ENCODE data around the gene TAS2R4.
"Not testable (repeated sequence)": the region's sequence is repeated elsewhere in the genome, so short reads cannot be mapped to it uniquely, and the experiment has no call there.

- not testable (repeated sequence) for TF ChIP-seq RNF2 (IDR thresholded peaks at IDR 0.05; ENCODE audit: borderline replicate concordance, low read depth, low read length, missing control alignments, poor library complexity, severe bottlenecking); EP300 (IDR thresholded peaks at IDR 0.05; ENCODE audit: borderline replicate concordance in 1 of 2, low read depth in 2 of 2, low read length in 2 of 2); SRF (IDR thresholded peaks at IDR 0.05; ENCODE audit: low read depth, low read length); CTCF (IDR thresholded peaks at IDR 0.05; ENCODE audit: control extremely low read depth in 1 of 3, insufficient read depth in 1 of 3, low read depth in 1 of 3, low read length in 3 of 3); RAD21 (IDR thresholded peaks at IDR 0.05 in 1 of 2, conservative IDR thresholded peaks at IDR 0.05 in 1 of 2; ENCODE audit: low read depth in 2 of 2, low read length in 2 of 2); TAF1 (IDR thresholded peaks at IDR 0.05; ENCODE audit: low read depth, low read length); POLR2A (IDR thresholded peaks at IDR 0.05; ENCODE audit: control extremely low read depth in 1 of 2, low read depth in 2 of 2, low read length in 2 of 2); EZH2 (IDR thresholded peaks at IDR 0.05; ENCODE audit: low read depth, low read length, severe bottlenecking); POLR2AphosphoS5 (IDR thresholded peaks at IDR 0.05; ENCODE audit: low read depth, low read length)
Observed at GRCh38 chr7:141770083-141770583, 6.3 kb upstream of the TAS2R4 start.
